ENCODE results near the gene BAIAP2. TPM values are rescaled to one million over a fixed set of nuclear protein-coding genes. Genes with fewer than 3 reads are reported as not detected.

BAIAP2 gene
- total RNA-seq, 4 donors from 2014 or later, result 35.8 to 86.8 (median 42.1) TPM

- Histone ChIP-seq H3K36me3 (no peaks in the 10 kb centered on the region), H3K4me1 (peaks cover 14 to 62% of the 10 kb centered on the region in 2 donors), H3K27me3 (no peaks in the 10 kb centered on the region), H3K27ac (no peak overlapping the region), H3K4me3 (replicated peaks in 1 of 3) (no peak overlapping the region), H3K9me3 (no peaks in the 10 kb centered on the region)
- no peak for DNase-seq
- WGBS, 2 donors, result 61 to 67% methylated on average over 13 to 15 of the region's 17 CpGs
- intact Hi-C loops (cut with DNase I), result no loop called here
- TF ChIP-seq POLR2A (IDR thresholded peaks at IDR 0.05) (no peak), CTCF (IDR thresholded peaks at IDR 0.05) (no peak)
These were observed 14.5 kb downstream of the BAIAP2 start for GRCh38 chr17:81049372-81049911.

GRCh38 chr17:81049973-81050551, 15.1 kb downstream of the BAIAP2 start:
- WGBS, 2 donors, result 87% methylated on average over 9 of the region's 26 CpGs; no CpG with 5 or more reads in 1 of the 2 donors
- intact Hi-C loops (cut with DNase I), result no loop called here
- no peak for DNase-seq
- Histone ChIP-seq H3K27ac (no peak overlapping the region), H3K4me1 (peaks cover 8 to 56% of the 10 kb centered on the region in 2 donors), H3K4me3 (replicated peaks in 1 of 3) (no peak overlapping the region), H3K9me3 (no peaks in the 10 kb centered on the region), H3K36me3 (no peaks in the 10 kb centered on the region), H3K27me3 (no peaks in the 10 kb centered on the region)
- TF ChIP-seq CTCF (IDR thresholded peaks at IDR 0.05) (no peak), POLR2A (IDR thresholded peaks at IDR 0.05) (no peak)

GRCh38 chr17:81050645-81051625, 16.0 kb downstream of the BAIAP2 start:
- intact Hi-C loops (cut with DNase I), result no loop called here
- TF ChIP-seq CTCF (IDR thresholded peaks at IDR 0.05), result no peak
- TF ChIP-seq POLR2A (IDR thresholded peaks at IDR 0.05), result no peak
- Histone ChIP-seq H3K4me3 (replicated peaks in 1 of 3) (no peak overlapping the region), H3K36me3 (no peaks in the 10 kb centered on the region), H3K9me3 (no peaks in the 10 kb centered on the region), H3K4me1 (peaks cover 0 to 48% of the 10 kb centered on the region in 2 donors), H3K27me3 (no peaks in the 10 kb centered on the region), H3K27ac (peak overlapping the region in 2 of 3 donors; percentile 2 to 56)
- 70 to 79% methylated on average over 30 to 32 of the region's 32 CpGs for WGBS, 2 donors
- DNase-seq, result peak; percentile 56 to 57

GRCh38 chr17:81052199-81052997, 17.4 kb downstream of the BAIAP2 start:
- DNase-seq, result no peak
- intact Hi-C loops (cut with DNase I), result no loop called here
- peak overlapping the region; percentile 19 to 56 (median 36) for H3K27ac ChIP-seq
- H3K9me3 ChIP-seq, result no peaks in the 10 kb centered on the region
- H3K36me3 ChIP-seq, result no peaks in the 10 kb centered on the region
- peaks cover 5 to 46% of the 10 kb centered on the region in 2 donors for H3K4me1 ChIP-seq
- no peak for TF ChIP-seq CTCF (IDR thresholded peaks at IDR 0.05)
- TF ChIP-seq POLR2A (IDR thresholded peaks at IDR 0.05), result no peak
- 75 to 80% methylated on average over 13 to 31 of the region's 31 CpGs for WGBS, 2 donors
- H3K27me3 ChIP-seq, result no peaks in the 10 kb centered on the region
- no peak overlapping the region for H3K4me3 ChIP-seq (replicated peaks in 1 of 3)

All from thyroid gland (tissue), 4 donors.